ENCODE measurements around the gene FRY. TPM values are rescaled to one million over a fixed set of nuclear protein-coding genes. Genes with fewer than 3 reads are reported as not detected.

The FRY gene
- total RNA-seq, 1 experiment from 2014 or later, result 5.3 TPM

DNA sequence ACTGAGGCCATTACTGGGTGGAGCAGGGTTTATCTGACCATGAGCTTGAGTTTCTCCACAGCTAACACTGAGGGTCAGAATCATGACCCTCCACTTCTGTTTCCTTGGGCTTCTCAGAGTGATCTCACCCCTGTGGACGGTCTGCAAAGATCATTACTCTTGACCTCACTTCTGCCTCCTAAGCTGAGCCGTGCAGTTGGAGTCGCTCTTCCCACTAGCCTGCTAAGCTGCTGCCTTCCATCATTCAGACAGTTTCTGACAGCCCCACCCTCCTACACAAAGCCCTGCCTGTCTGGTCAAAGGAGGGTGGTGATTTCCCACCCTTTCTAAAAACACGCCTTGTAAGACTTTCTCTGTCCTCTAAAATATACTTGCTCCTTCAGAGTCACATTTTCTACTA, 9.3 kb upstream of the FRY start (continued):
- TF ChIP-seq, protein P1, sequence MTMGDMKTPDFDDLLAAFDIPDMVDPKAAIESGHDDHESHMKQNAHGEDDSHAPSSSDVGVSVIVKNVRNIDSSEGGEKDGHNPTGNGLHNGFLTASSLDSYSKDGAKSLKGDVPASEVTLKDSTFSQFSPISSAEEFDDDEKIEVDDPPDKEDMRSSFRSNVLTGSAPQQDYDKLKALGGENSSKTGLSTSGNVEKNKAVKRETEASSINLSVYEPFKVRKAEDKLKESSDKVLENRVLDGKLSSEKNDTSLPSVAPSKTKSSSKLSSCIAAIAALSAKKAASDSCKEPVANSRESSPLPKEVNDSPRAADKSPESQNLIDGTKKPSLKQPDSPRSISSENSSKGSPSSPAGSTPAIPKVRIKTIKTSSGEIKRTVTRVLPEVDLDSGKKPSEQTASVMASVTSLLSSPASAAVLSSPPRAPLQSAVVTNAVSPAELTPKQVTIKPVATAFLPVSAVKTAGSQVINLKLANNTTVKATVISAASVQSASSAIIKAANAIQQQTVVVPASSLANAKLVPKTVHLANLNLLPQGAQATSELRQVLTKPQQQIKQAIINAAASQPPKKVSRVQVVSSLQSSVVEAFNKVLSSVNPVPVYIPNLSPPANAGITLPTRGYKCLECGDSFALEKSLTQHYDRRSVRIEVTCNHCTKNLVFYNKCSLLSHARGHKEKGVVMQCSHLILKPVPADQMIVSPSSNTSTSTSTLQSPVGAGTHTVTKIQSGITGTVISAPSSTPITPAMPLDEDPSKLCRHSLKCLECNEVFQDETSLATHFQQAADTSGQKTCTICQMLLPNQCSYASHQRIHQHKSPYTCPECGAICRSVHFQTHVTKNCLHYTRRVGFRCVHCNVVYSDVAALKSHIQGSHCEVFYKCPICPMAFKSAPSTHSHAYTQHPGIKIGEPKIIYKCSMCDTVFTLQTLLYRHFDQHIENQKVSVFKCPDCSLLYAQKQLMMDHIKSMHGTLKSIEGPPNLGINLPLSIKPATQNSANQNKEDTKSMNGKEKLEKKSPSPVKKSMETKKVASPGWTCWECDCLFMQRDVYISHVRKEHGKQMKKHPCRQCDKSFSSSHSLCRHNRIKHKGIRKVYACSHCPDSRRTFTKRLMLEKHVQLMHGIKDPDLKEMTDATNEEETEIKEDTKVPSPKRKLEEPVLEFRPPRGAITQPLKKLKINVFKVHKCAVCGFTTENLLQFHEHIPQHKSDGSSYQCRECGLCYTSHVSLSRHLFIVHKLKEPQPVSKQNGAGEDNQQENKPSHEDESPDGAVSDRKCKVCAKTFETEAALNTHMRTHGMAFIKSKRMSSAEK (CRISPR knock-in tag; IDR thresholded peaks at IDR 0.05; ENCODE audit: borderline replicate concordance), result no peak
- no peak for TF ChIP-seq MXD4 (CRISPR knock-in tag; IDR thresholded peaks at IDR 0.05; ENCODE audit: borderline replicate concordance)
- TF ChIP-seq, protein P2, sequence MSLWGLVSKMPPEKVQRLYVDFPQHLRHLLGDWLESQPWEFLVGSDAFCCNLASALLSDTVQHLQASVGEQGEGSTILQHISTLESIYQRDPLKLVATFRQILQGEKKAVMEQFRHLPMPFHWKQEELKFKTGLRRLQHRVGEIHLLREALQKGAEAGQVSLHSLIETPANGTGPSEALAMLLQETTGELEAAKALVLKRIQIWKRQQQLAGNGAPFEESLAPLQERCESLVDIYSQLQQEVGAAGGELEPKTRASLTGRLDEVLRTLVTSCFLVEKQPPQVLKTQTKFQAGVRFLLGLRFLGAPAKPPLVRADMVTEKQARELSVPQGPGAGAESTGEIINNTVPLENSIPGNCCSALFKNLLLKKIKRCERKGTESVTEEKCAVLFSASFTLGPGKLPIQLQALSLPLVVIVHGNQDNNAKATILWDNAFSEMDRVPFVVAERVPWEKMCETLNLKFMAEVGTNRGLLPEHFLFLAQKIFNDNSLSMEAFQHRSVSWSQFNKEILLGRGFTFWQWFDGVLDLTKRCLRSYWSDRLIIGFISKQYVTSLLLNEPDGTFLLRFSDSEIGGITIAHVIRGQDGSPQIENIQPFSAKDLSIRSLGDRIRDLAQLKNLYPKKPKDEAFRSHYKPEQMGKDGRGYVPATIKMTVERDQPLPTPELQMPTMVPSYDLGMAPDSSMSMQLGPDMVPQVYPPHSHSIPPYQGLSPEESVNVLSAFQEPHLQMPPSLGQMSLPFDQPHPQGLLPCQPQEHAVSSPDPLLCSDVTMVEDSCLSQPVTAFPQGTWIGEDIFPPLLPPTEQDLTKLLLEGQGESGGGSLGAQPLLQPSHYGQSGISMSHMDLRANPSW (CRISPR knock-in tag; conservative IDR thresholded peaks at IDR 0.05; ENCODE audit: low read depth), result no peak
- no peak for TF ChIP-seq ZNF671 (CRISPR knock-in tag; IDR thresholded peaks at IDR 0.05)
- TF ChIP-seq GTF2I (CRISPR knock-in tag; conservative IDR thresholded peaks at IDR 0.05), result no peak
- TF ChIP-seq, protein P3, sequence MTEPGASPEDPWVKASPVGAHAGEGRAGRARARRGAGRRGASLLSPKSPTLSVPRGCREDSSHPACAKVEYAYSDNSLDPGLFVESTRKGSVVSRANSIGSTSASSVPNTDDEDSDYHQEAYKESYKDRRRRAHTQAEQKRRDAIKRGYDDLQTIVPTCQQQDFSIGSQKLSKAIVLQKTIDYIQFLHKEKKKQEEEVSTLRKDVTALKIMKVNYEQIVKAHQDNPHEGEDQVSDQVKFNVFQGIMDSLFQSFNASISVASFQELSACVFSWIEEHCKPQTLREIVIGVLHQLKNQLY (CRISPR knock-in tag; IDR thresholded peaks at IDR 0.05), result no peak
- no peak for TF ChIP-seq GABPB1 (CRISPR knock-in tag; IDR thresholded peaks at IDR 0.05)
- TF ChIP-seq TP53 (CRISPR knock-in tag; IDR thresholded peaks at IDR 0.05), result no peak
- TF ChIP-seq, protein P4, sequence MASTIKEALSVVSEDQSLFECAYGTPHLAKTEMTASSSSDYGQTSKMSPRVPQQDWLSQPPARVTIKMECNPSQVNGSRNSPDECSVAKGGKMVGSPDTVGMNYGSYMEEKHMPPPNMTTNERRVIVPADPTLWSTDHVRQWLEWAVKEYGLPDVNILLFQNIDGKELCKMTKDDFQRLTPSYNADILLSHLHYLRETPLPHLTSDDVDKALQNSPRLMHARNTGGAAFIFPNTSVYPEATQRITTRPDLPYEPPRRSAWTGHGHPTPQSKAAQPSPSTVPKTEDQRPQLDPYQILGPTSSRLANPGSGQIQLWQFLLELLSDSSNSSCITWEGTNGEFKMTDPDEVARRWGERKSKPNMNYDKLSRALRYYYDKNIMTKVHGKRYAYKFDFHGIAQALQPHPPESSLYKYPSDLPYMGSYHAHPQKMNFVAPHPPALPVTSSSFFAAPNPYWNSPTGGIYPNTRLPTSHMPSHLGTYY (CRISPR knock-in tag; IDR thresholded peaks at IDR 0.05), result no peak

DNA sequence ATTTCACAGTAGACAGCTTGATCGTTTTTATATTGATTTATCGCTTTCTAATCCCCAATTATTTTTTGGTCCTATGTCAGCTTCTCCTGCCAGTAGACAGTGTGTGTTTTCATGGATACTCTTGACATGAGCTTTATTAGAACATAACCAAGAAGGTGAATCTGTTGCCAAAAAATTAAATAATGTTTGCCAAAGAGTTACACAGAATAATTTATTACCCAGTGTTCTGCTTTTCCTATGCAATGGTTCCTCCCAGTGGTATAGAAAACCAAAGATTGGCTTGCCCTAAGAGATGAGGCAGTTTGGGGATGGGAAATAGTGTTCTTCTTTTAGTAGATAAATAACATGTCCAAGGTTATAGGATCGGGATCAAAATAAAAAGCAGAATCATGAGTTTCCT, 8.5 kb upstream of the FRY start:
- Mint-ChIP-seq H3K27me3 (ENCODE audit: low read depth) (no peaks in the 10 kb centered on the region), H3K27ac (no peak overlapping the region), H3K36me3 (no peaks in the 10 kb centered on the region), H3K9me3 (no peaks in the 10 kb centered on the region), H3K4me1 (peaks cover 22% of the 10 kb centered on the region), H3K4me3 (no peak overlapping the region)
- ChIA-PET POLR2A (no interaction called here), CTCF (interaction anchor here (1.3 kb wide), 1 partner anchor 113 kb away, joined by 3 read pairs; no protein-coding TSS in a partner anchor)
- ATAC-seq (no peak), DNase-seq (ENCODE audit: low spot score) (no peak)
- TF ChIP-seq ZNF317 (CRISPR knock-in tag; IDR thresholded peaks at IDR 0.05; ENCODE audit: borderline replicate concordance, low read depth) (no peak), ZNF671 (CRISPR knock-in tag; IDR thresholded peaks at IDR 0.05) (no peak), ZNF121 (CRISPR knock-in tag; IDR thresholded peaks at IDR 0.05) (no peak), NFYB (CRISPR knock-in tag; conservative IDR thresholded peaks at IDR 0.05; ENCODE audit: low read depth) (no peak), RELA (CRISPR knock-in tag; IDR thresholded peaks at IDR 0.05; ENCODE audit: borderline replicate concordance) (no peak)
- TF ChIP-seq, protein P5, sequence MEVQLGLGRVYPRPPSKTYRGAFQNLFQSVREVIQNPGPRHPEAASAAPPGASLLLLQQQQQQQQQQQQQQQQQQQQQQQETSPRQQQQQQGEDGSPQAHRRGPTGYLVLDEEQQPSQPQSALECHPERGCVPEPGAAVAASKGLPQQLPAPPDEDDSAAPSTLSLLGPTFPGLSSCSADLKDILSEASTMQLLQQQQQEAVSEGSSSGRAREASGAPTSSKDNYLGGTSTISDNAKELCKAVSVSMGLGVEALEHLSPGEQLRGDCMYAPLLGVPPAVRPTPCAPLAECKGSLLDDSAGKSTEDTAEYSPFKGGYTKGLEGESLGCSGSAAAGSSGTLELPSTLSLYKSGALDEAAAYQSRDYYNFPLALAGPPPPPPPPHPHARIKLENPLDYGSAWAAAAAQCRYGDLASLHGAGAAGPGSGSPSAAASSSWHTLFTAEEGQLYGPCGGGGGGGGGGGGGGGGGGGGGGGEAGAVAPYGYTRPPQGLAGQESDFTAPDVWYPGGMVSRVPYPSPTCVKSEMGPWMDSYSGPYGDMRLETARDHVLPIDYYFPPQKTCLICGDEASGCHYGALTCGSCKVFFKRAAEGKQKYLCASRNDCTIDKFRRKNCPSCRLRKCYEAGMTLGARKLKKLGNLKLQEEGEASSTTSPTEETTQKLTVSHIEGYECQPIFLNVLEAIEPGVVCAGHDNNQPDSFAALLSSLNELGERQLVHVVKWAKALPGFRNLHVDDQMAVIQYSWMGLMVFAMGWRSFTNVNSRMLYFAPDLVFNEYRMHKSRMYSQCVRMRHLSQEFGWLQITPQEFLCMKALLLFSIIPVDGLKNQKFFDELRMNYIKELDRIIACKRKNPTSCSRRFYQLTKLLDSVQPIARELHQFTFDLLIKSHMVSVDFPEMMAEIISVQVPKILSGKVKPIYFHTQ (CRISPR knock-in tag; IDR thresholded peaks at IDR 0.05), result no peak

Data from WTC11 (cell line).